Suprapubic skin (tissue), 3 donors: Measurements from ENCODE around the gene SYNE1.

Source experiments
- POLR2A ChIP-seq, 2 donors: fragments of 450-650 bp; IDR thresholded peaks; one replicate each; pipeline ENCODE4 v1.6.1; 2017; ENCODE audit warnings: antibody characterized with exemption in 2 of 2, mild to moderate bottlenecking in 2 of 2, moderate library complexity in 2 of 2
- TF ChIP-seq, protein P1 (sequence below), 2 donors: fragments of 200-600 bp in 1 of 2; fragments of 450-650 bp in 1 of 2; sonication (generic) in 1 of 2; IDR thresholded peaks; one replicate each; pipeline ENCODE4 v1.5.1; 2016 to 2019; ENCODE audit warnings: antibody characterized with exemption in 2 of 2, mild to moderate bottlenecking in 1 of 2, moderate library complexity in 1 of 2

- TF ChIP-seq, protein P1, sequence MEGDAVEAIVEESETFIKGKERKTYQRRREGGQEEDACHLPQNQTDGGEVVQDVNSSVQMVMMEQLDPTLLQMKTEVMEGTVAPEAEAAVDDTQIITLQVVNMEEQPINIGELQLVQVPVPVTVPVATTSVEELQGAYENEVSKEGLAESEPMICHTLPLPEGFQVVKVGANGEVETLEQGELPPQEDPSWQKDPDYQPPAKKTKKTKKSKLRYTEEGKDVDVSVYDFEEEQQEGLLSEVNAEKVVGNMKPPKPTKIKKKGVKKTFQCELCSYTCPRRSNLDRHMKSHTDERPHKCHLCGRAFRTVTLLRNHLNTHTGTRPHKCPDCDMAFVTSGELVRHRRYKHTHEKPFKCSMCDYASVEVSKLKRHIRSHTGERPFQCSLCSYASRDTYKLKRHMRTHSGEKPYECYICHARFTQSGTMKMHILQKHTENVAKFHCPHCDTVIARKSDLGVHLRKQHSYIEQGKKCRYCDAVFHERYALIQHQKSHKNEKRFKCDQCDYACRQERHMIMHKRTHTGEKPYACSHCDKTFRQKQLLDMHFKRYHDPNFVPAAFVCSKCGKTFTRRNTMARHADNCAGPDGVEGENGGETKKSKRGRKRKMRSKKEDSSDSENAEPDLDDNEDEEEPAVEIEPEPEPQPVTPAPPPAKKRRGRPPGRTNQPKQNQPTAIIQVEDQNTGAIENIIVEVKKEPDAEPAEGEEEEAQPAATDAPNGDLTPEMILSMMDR (IDR thresholded peaks at IDR 0.05), result no peak
- no peak for TF ChIP-seq POLR2A (IDR thresholded peaks at IDR 0.05)
Observed at GRCh38 chr6:152257581-152257980, 379.6 kb downstream of the SYNE1 start.
